ENCODE data around the gene SEPTIN11. TPM values are rescaled to one million over a fixed set of nuclear protein-coding genes. Genes with fewer than 3 reads are reported as not detected.

Gene SEPTIN11
- total and polyA plus RNA-seq, 9 of the 15 experiments (the other 6 are each of a cell fraction or from before 2014, with no cell fraction given), result 25.7 to 142 (median 84.3) TPM

DNA sequence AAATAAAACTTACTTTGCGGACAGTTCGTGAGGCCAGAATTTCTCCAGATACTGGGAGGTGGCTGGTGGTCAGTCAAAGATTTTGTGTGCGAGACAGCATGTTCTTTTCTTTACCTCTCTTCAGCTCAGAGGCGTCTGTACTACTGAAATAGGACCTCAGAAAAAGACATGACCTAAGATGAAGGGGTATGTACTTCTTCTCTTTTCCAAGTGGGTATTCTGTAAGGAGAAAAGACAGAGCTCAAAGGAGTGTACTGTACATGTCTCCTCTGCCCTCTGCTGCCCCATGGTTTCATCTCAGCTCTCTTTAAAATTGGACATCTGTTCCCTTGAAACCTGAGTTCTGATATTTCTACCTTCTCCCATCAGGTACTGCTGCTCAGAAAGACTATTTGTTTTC is 38.1 kb downstream of the SEPTIN11 start (continued):
- TF ChIP-seq DDX20 (tag; IDR thresholded peaks at IDR 0.05; ENCODE audit: low read depth), result no peak
- TF ChIP-seq RBBP5 (IDR thresholded peaks at IDR 0.05; ENCODE audit: borderline replicate concordance, insufficient read depth, low read length, poor library complexity, severe bottlenecking), result no peak

DNA sequence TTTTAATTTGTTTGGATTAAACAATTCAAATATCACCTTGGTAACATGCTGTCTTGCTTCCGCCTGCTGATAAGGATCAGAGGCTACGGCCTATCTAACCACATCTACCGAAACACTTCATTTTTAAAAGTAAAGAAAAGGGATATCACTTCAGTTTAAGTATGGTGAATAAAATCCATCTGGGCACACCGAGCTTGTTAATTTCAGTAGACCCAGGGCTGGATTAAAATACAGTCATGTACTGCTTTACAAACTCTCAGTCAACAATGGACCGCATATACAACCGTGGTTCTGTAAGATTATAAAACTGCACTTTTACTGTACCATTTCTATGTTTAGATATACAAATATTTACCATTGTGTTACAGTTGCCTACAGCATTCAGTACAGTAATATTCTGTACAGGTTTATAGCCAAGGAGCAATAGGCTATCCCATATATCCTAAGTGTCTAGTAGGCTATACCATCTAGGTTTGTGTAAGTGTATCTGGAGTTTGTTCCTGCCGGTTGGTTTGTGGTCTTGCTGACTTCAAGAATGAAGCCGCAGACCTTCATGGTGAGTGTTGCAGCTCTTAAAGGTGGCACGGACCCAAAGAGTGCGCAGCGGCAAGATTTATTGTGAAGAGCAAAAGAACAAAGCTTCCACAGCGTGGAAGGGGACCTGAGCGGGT is 40.0 kb downstream of the SEPTIN11 start:
- CTCF ChIA-PET (ENCODE audit: low intra/inter-chr PET ratio), result no interaction called here

More for the DNA sequence above, 40.0 kb downstream of the SEPTIN11 start:
- Histone ChIP-seq H3K9me3 (replicated peaks; ENCODE audit: control insufficient read depth, insufficient read depth, low read depth, low read length) (no peaks in the 10 kb centered on the region; the same call in 1 of the 2 replicates), H3K4me1 (replicated peaks in 1 of 2; ENCODE audit: control insufficient read depth in 2 of 2, insufficient read depth in 2 of 2, low read length in 2 of 2) (no peaks in the 10 kb centered on the region), H3K36me3 (ENCODE audit: control insufficient read depth, insufficient read depth, low read length) (peaks cover 2% of the 10 kb centered on the region; the same call in 1 of the 3 replicates), H3K4me2 (ENCODE audit: insufficient read depth, low read length) (no peak overlapping the region), H3K79me2 (ENCODE audit: control insufficient read depth, insufficient read depth, low read length) (peaks cover 51% of the 10 kb centered on the region), H3K27me3 (ENCODE audit: control insufficient read depth in 2 of 2, insufficient read depth in 2 of 2, low read length in 2 of 2) (no peaks in the 10 kb centered on the region), H2AFZ (ENCODE audit: low read depth, low read length) (no peak overlapping the region), H4K20me1 (replicated peaks; ENCODE audit: control insufficient read depth, insufficient read depth, low read length) (no peaks in the 10 kb centered on the region), H3K4me3 (no peak overlapping the region), H3K9ac (ENCODE audit: insufficient read depth in 1 of 2, low read depth in 2 of 2, low read length in 2 of 2) (no peak overlapping the region), H3K27ac (ENCODE audit: extremely low read depth, low read depth, low read length) (no peak overlapping the region), H3K9me1 (ENCODE audit: control insufficient read depth, insufficient read depth, low read length) (peaks cover 3% of the 10 kb centered on the region)
- in situ Hi-C loops (cut with MboI) (no loop called here), intact Hi-C loops (cut with micrococcal nuclease) (no loop called here)
- WGBS (ENCODE audit: insufficient coverage, low coverage, missing lambda C conversion rate), result 97% methylated on average over 13 of the region's 13 CpGs
- TF ChIP-seq NFE2 (IDR thresholded peaks at IDR 0.05; ENCODE audit: low read depth), result no peak
- TF ChIP-seq ZNF551 (CRISPR knock-in tag; IDR thresholded peaks at IDR 0.05), result no peak
- TF ChIP-seq, protein P1, sequence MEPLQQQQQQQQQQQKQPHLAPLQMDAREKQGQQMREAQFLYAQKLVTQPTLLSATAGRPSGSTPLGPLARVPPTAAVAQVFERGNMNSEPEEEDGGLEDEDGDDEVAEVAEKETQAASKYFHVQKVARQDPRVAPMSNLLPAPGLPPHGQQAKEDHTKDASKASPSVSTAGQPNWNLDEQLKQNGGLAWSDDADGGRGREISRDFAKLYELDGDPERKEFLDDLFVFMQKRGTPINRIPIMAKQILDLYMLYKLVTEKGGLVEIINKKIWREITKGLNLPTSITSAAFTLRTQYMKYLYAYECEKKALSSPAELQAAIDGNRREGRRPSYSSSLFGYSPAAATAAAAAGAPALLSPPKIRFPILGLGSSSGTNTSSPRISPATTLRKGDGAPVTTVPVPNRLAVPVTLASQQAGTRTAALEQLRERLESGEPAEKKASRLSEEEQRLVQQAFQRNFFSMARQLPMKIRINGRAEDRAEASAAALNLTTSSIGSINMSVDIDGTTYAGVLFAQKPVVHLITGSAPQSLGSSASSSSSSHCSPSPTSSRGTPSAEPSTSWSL (CRISPR knock-in tag; IDR thresholded peaks at IDR 0.05; ENCODE audit: borderline replicate concordance), result no peak
- no peak for TF ChIP-seq TCFL5 (CRISPR knock-in tag; conservative IDR thresholded peaks at IDR 0.05)
- no peak for TF ChIP-seq SAP30 (IDR thresholded peaks at IDR 0.05; ENCODE audit: borderline replicate concordance, insufficient read depth, low read depth, low read length, poor library complexity, severe bottlenecking)
- no peak for TF ChIP-seq ZNF282 (CRISPR knock-in tag; IDR thresholded peaks at IDR 0.05)
- no peak for TF ChIP-seq MCM2 (IDR thresholded peaks at IDR 0.05; ENCODE audit: low read depth)
- FAIRE-seq (no peak), DNase-seq (ENCODE audit: extremely low read depth in 1 of 4, low spot score in 3 of 4) (no peak), ATAC-seq (no peak)
- POLR2A ChIA-PET, result no interaction called here
- BruUV-seq (replicated peaks), result no TSS peak
